HG02943 (cell line): ENCODE measurements around the gene LRRC8E.

Source experiments
- ATAC-seq: cut with Tn5 transposase; IDR thresholded peaks from one replicate; pipeline ENCODE4 v1.9.1; 2021; ENCODE audit warnings: mild to moderate bottlenecking, low read depth, moderate library complexity; ENCODE audit not compliant: unreplicated experiment

Gene LRRC8E

GRCh38 chr19:7888145-7888825 lies at the start of gene LRRC8E:
Gene LRRC8E, plus strand, starts transcription at chr19:7888510. Its CDS starts 7,094 bp downstream, at chr19:7895604.
- ATAC-seq: no peak

GRCh38 chr19:7839476-7839875 lies 48.8 kb upstream of the LRRC8E start:
- ATAC-seq: no peak

- ATAC-seq: no peak
Measured at GRCh38 chr19:7840629-7841028, 47.7 kb upstream of the LRRC8E start.

GRCh38 chr19:7841751-7842660 lies 46.3 kb upstream of the LRRC8E start:
- ATAC-seq: no peak

GRCh38 chr19:7842661-7843294 lies 45.5 kb upstream of the LRRC8E start:
- ATAC-seq: no peak

GRCh38 chr19:7843521-7843920 lies 44.8 kb upstream of the LRRC8E start:
- ATAC-seq: no peak

GRCh38 chr19:7844405-7844804 lies 43.9 kb upstream of the LRRC8E start:
- ATAC-seq: no peak

GRCh38 chr19:7844951-7845350 lies 43.4 kb upstream of the LRRC8E start:
- no peak for ATAC-seq

- no peak for ATAC-seq
Measured at GRCh38 chr19:7845390-7846154, 42.7 kb upstream of the LRRC8E start.

GRCh38 chr19:7846155-7846646 lies 42.1 kb upstream of the LRRC8E start:
- no peak for ATAC-seq

- no peak for ATAC-seq
Measured at GRCh38 chr19:7847664-7848063, 40.6 kb upstream of the LRRC8E start.

GRCh38 chr19:7848779-7849457 lies 39.4 kb upstream of the LRRC8E start:
- ATAC-seq: no peak

GRCh38 chr19:7849631-7849999 lies 38.7 kb upstream of the LRRC8E start:
- no peak for ATAC-seq

GRCh38 chr19:7850000-7850813 lies 38.1 kb upstream of the LRRC8E start:
- no peak for ATAC-seq

- no peak for ATAC-seq
Measured at GRCh38 chr19:7850945-7851622, 37.2 kb upstream of the LRRC8E start.

- ATAC-seq: no peak
Measured at GRCh38 chr19:7851623-7852500, 36.4 kb upstream of the LRRC8E start.
